Camera-type eye (tissue), 1 donor: ENCODE results near the gene IGF1R. TPM values are rescaled to one million over a fixed set of nuclear protein-coding genes. Genes with fewer than 3 reads are reported as not detected.

Experiments used
- total RNA-seq: library from RNA; depleted of rRNA; stranded (reverse); fragments of >200 nt; gene quantifications from one replicate; pipeline ENCODE4 v1.2.3, GENCODE V29; 2014

The IGF1R gene
- 201 TPM for total RNA-seq

DNA sequence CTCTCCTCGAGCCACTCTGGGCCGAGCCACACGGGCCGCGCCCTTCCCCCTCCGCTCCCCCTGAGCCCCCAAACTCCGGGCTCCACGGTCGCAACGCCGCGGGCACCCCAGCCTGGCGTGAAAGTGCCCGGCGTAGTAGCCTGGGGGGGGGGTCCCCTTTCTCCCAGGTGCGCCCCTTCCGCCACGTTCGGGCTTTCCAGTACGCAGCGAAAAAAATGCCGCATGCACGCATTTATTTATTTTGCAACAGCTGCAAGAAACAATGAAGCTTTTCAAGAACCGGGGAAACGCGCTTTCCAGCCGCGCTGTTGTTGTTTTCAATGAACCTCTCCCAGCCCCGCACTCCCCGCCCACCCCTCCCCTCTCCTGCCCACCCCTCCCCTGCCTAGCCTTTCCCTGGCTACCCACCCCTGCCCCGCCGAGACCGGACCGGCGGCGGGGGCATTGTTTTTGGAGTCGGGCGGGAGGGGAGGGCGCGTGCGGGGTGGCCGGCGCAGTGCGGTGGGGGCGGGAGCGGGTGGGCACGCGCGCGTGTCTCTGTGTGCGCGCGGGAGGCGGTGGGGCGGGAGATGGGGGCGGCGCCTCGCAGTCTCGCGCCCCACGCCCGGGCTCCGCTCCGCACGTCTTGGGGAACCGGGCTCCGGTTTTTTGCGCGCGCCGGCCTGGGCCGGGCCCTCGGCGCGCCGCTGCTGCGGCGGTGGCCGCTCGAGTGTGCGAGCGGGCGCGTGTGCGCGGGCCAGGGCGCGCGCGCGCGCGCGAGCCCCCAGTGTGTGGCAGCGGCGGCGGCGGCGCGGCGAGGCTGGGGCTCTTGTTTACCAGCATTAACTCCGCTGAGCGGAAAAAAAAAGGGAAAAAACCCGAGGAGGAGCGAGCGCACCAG is at the start of gene IGF1R:
Gene IGF1R, plus strand, starts transcription at position 766 of the 880 bp plus-strand sequence. CDS start 1,043 bp downstream, outside the sequence.

